HepG2 (cell line): ENCODE results near the gene CYSTM1. TPM values are rescaled to one million over a fixed set of nuclear protein-coding genes. Genes with fewer than 3 reads are reported as not detected.

ENCODE experiments used
- ATAC-seq: fragments of 200-7000 bp; cut with Tn5 transposase; 3 replicates; pipeline ENCODE4 v1.9.1; 2020; ENCODE audit warnings: mild to moderate bottlenecking, moderate library complexity
- BruUV-seq: library from RNA; stranded (reverse); fragments of 400-500 nt; replicated peaks from 2 replicates; lab custom pipeline; 2021; lab: Mats Ljungman, UMichigan
- CTCF ChIA-PET: fragments of 300-600 bp; formaldehyde crosslinking; extraction: SDS; loops from one replicate; lab custom pipeline; 2021; ENCODE audit warnings: low total read pairs, inconsistent platforms, low intra/inter-chr PET ratio; lab: Yijun Ruan, JAX
- POLR2A ChIA-PET: fragments of 350-600 bp; sonication (Branson Sonifier 250); formaldehyde crosslinking; loops from one replicate; lab custom pipeline; 2020; ENCODE audit warnings: antibody characterized with exemption, inconsistent platforms; lab: Yijun Ruan, JAX
- DNase-seq: peaks from one replicate; pipeline ENCODE4 v3.0.0-alpha.2; 2015; ENCODE audit warnings: low spot score
- FAIRE-seq: peaks from 3 replicates; lab custom pipeline; 2011; peaks lifted over from hg19 to GRCh38; lab: Jason Lieb, UNC
- H2AFZ ChIP-seq: one replicate; pipeline ENCODE4 v1.6.1; 2011; ENCODE audit warnings: low read length, inconsistent platforms
- H3K27ac ChIP-seq: fragments of 300-600 bp; 3 replicates; pipeline ENCODE4 v1.8.0; 2011; ENCODE audit warnings: mixed run types, mild to moderate bottlenecking, mixed read lengths, low read length, inconsistent platforms; ENCODE audit not compliant: insufficient read depth; ENCODE audit errors: extremely low read length
- H3K27me3 ChIP-seq, 2 experiments: fragments of 200-600 bp in 1 of 2; 2 replicates in 1 of 2; 3 replicates in 1 of 2; pipeline versions ENCODE4 v1.6.0 to v1.8.0; 2011; ENCODE audit warnings: low read length in 2 of 2, mild to moderate bottlenecking in 2 of 2, moderate library complexity in 2 of 2, inconsistent platforms in 1 of 2; ENCODE audit not compliant: insufficient read depth in 2 of 2, control insufficient read depth in 1 of 2
- H3K36me3 ChIP-seq, 2 experiments: fragments of 200-600 bp in 1 of 2; replicated peaks in 1 of 2; 2 replicates in 1 of 2; 3 replicates in 1 of 2; pipeline versions ENCODE4 v1.5.1 to v1.8.0; 2011; ENCODE audit warnings: low read length in 2 of 2, inconsistent platforms in 1 of 2; ENCODE audit not compliant: insufficient read depth in 2 of 2, control insufficient read depth in 1 of 2
- H3K4me1 ChIP-seq: 2 replicates; pipeline ENCODE4 v1.5.1; 2012; ENCODE audit warnings: low read length, inconsistent platforms; ENCODE audit not compliant: insufficient read depth
- H3K4me2 ChIP-seq: 2 replicates; pipeline ENCODE4 v1.6.0; 2011; ENCODE audit warnings: low read depth, low read length, inconsistent platforms
- H3K4me3 ChIP-seq, 3 experiments: fragments of 200-600 bp in 1 of 3; sonication (generic), shearing (Covaris generic) in 1 of 3; replicated peaks in 1 of 3; 2 replicates each; pipeline ENCODE4 v1.5.1; 2011 to 2016; ENCODE audit warnings: low read length in 3 of 3, inconsistent platforms in 2 of 3, low read depth in 2 of 3, mild to moderate bottlenecking in 2 of 3, control low read depth in 1 of 3, mixed read lengths in 1 of 3; ENCODE audit not compliant: insufficient read depth in 1 of 3
- H3K79me2 ChIP-seq: one replicate; pipeline ENCODE4 v1.6.1; 2011; ENCODE audit warnings: low read length, inconsistent platforms; ENCODE audit not compliant: insufficient read depth
- H3K9ac ChIP-seq: 2 replicates; pipeline ENCODE4 v1.6.0; 2011; ENCODE audit warnings: mild to moderate bottlenecking, low read depth, low read length, inconsistent platforms; ENCODE audit not compliant: insufficient read depth
- H3K9me3 ChIP-seq: 2 replicates; pipeline ENCODE4 v1.5.1; 2012; ENCODE audit warnings: mild to moderate bottlenecking, low read length
- H4K20me1 ChIP-seq: 2 replicates; pipeline ENCODE4 v1.6.0; 2011; ENCODE audit warnings: inconsistent platforms, mild to moderate bottlenecking, low read length, moderate library complexity; ENCODE audit not compliant: insufficient read depth
- ARID3A ChIP-seq: IDR thresholded peaks from 2 replicates; pipeline ENCODE4 v1.6.1; 2012; ENCODE audit warnings: low read depth, low read length, improper control_type of control experiment
- KDM3A ChIP-seq: IDR thresholded peaks from 2 replicates; pipeline ENCODE4 v1.6.1; 2018; ENCODE audit warnings: low read depth, missing compliant biosample characterization
- MYC ChIP-seq: sonication (generic); formaldehyde crosslinking; IDR thresholded peaks from 2 replicates; pipeline ENCODE4 v1.9.0; 2021; ENCODE audit warnings: missing genetic modification reagents, borderline replicate concordance
- NCOA2 ChIP-seq: sonication (generic); formaldehyde crosslinking; IDR thresholded peaks from 2 replicates; pipeline ENCODE4 v1.8.0; 2022; ENCODE audit warnings: inconsistent platforms
- NR1H2 ChIP-seq: sonication (generic); formaldehyde crosslinking; IDR thresholded peaks from 2 replicates; pipeline ENCODE4 v1.8.1; 2022; ENCODE audit warnings: low read depth, missing genetic modification reagents, borderline replicate concordance
- ZNF780A ChIP-seq: sonication (generic); formaldehyde crosslinking; IDR thresholded peaks from 2 replicates; pipeline ENCODE4 v1.8.0; 2022; ENCODE audit warnings: mild to moderate bottlenecking, missing genetic modification reagents, moderate library complexity
- ZNF800 ChIP-seq: sonication (generic); formaldehyde crosslinking; IDR thresholded peaks from 2 replicates; pipeline ENCODE4 v1.4.0; 2020; ENCODE audit warnings: missing genetic modification reagents
- ZNF879 ChIP-seq: sonication (generic); formaldehyde crosslinking; IDR thresholded peaks from 2 replicates; pipeline ENCODE4 v1.8.1; 2023; ENCODE audit warnings: missing genetic modification reagents
- ZUFSP ChIP-seq: sonication (generic); formaldehyde crosslinking; IDR thresholded peaks from 2 replicates; pipeline ENCODE4 v1.9.0; 2021; ENCODE audit warnings: missing genetic modification reagents, mild to moderate bottlenecking, borderline replicate concordance
- WGBS: methylation state at CpG from one replicate; pipeline ENCODE4 v1.1.6; 2017; ENCODE audit warnings: low lambda C conversion rate; 5-methylcytosine and 5-hydroxymethylcytosine counted together
- in situ Hi-C: cut with HindIII; loops from 2 replicates; pipeline ENCODE4 v1.10.0; 2017; ENCODE audit warnings: low pct_unique_long_range_greater_than_20kb; ENCODE audit not compliant: extremely low pct_ligation_motif_present
- intact Hi-C: fragments of 100-400 bp; cut with micrococcal nuclease; formaldehyde crosslinking; loops from one replicate; pipeline ENCODE4 v1.10.0; 2022; ENCODE audit not compliant: unreplicated experiment
- polyA plus RNA-seq, 8 experiments: library from polyadenylated mRNA; depleted of rRNA in 3 of 8; stranded (reverse) in 7 of 8; unstranded in 1 of 8; fragments of >200 nt; fragmentation: Illumina TruSeq in 4 of 8; extraction: Trizol in 4 of 8; gene quantifications; 2 replicates each; pipeline versions ENCODE4 v1.2.1 to v1.2.3, GENCODE V29; 2011 to 2016; ENCODE audit warnings: low read depth in 4 of 8, missing spikeins in 1 of 8, mixed read lengths in 1 of 8; ENCODE audit not compliant: insufficient read depth in 1 of 8
- total RNA-seq, 5 experiments: library from RNA; depleted of rRNA; stranded (reverse); fragments of >200 nt; fragmentation: Illumina TruSeq; extraction: Trizol; gene quantifications; 2 replicates each; pipeline ENCODE4 v1.2.3, GENCODE V29; 2016; ENCODE audit warnings: low read depth in 1 of 5
- TF ChIP-seq, protein P1 (sequence below): sonication (generic); formaldehyde crosslinking; IDR thresholded peaks from 2 replicates; pipeline ENCODE4 v1.4.0; 2020; ENCODE audit warnings: mild to moderate bottlenecking, missing genetic modification reagents
- TF ChIP-seq, protein P2 (sequence below): sonication (generic); formaldehyde crosslinking; IDR thresholded peaks from 2 replicates; pipeline ENCODE4 v1.5.0; 2020; ENCODE audit warnings: missing genetic modification reagents, mild to moderate bottlenecking, borderline replicate concordance

CYSTM1 gene
- total and polyA plus RNA-seq, 2 of the 13 experiments (the other 11 are each of a cell fraction or from before 2014, with no cell fraction given) = 40.0 to 73.4 TPM

DNA sequence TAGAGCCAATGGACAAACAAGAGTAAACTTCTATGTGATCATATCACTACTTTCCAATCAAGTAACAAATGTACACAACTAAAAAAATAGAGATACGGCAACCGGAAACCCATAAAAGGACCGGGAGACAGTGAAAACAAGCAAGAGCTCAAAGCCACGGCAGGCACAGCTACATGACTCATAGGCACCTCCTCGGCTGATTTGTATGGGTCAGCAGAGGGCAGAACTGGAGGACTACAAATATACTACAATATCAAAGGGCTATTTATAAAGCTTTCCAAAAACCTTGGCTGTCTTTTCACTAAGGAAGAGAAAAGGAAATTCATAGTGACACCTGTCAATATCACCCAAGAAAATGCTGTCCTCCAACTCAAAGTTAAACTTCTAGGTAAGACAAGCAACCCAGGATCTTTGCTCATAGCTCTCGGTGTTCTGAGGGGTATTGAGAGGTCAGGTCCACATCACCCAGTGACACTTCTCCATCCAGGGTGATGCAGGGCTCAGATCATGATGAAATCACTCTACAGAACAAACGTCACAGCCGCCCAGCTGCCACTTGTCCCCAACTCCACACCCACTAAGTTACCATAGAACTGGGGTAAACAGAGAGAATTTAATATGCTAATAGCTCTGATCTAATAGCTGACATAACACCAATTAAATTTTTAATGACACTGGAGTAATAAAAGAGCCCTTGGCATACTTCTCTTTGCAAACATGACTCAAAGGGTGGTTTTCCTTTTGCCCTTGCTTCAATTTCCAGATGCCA lies 86.6 kb downstream of the CYSTM1 start:
- ChIA-PET POLR2A (interaction anchor here (0.7 to 2.9 kb wide), 6 partner anchors 21 to 97 kb away, joined by 3 to 14 read pairs (median 4); partner anchors contain the start of genes HBEGF and PFDN1), CTCF (no interaction called here)
- Histone ChIP-seq H3K27ac (peak overlapping the region; percentile 41), H3K9me3 (no peaks in the 10 kb centered on the region), H3K4me2 (peak overlapping the region; percentile 59), H3K79me2 (peaks cover 46% of the 10 kb centered on the region), H3K4me1 (peaks cover 37% of the 10 kb centered on the region), H3K4me3 (peak overlapping the region in 1 of 3 experiments; percentile 11; a peak in 1 of 6 replicates), H3K36me3 (peaks cover 5 to 13% of the 10 kb centered on the region in 2 experiments; a peak in 4 of 5 replicates), H3K27me3 (no peaks in the 10 kb centered on the region), H4K20me1 (peaks cover 2% of the 10 kb centered on the region; the same call in 1 of the 2 replicates), H2AFZ (no peak overlapping the region), H3K9ac (no peak overlapping the region)
- peak; percentile 56 for FAIRE-seq
- peak; percentile 97 for ATAC-seq
- peak; percentile 85 for DNase-seq
- in situ Hi-C loops = no loop called here
- 14% methylated on average over 8 of the region's 8 CpGs for WGBS
- no TSS peak for BruUV-seq
- intact Hi-C loops = loop anchor here (5.0 kb wide), 2 partner anchors 41 to 86 kb away; partner anchors contain the start of genes HBEGF and PFDN1
- TF ChIP-seq NR1H2 (no peak), ZUFSP (CRISPR knock-in tag) (no peak), NCOA2 (CRISPR knock-in tag) (no peak), ZNF800 (CRISPR knock-in tag) (no peak), ARID3A (0 out of 2 replicates have a peak, but pooled peaks have one; percentile 48), KDM3A (CRISPR knock-in tag) (no peak), ZNF780A (CRISPR knock-in tag) (no peak), ZNF879 (no peak), MYC (CRISPR knock-in tag) (no peak)
- TF ChIP-seq, protein P1, sequence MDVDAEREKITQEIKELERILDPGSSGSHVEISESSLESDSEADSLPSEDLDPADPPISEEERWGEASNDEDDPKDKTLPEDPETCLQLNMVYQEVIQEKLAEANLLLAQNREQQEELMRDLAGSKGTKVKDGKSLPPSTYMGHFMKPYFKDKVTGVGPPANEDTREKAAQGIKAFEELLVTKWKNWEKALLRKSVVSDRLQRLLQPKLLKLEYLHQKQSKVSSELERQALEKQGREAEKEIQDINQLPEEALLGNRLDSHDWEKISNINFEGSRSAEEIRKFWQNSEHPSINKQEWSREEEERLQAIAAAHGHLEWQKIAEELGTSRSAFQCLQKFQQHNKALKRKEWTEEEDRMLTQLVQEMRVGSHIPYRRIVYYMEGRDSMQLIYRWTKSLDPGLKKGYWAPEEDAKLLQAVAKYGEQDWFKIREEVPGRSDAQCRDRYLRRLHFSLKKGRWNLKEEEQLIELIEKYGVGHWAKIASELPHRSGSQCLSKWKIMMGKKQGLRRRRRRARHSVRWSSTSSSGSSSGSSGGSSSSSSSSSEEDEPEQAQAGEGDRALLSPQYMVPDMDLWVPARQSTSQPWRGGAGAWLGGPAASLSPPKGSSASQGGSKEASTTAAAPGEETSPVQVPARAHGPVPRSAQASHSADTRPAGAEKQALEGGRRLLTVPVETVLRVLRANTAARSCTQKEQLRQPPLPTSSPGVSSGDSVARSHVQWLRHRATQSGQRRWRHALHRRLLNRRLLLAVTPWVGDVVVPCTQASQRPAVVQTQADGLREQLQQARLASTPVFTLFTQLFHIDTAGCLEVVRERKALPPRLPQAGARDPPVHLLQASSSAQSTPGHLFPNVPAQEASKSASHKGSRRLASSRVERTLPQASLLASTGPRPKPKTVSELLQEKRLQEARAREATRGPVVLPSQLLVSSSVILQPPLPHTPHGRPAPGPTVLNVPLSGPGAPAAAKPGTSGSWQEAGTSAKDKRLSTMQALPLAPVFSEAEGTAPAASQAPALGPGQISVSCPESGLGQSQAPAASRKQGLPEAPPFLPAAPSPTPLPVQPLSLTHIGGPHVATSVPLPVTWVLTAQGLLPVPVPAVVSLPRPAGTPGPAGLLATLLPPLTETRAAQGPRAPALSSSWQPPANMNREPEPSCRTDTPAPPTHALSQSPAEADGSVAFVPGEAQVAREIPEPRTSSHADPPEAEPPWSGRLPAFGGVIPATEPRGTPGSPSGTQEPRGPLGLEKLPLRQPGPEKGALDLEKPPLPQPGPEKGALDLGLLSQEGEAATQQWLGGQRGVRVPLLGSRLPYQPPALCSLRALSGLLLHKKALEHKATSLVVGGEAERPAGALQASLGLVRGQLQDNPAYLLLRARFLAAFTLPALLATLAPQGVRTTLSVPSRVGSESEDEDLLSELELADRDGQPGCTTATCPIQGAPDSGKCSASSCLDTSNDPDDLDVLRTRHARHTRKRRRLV (CRISPR knock-in tag) = no peak
- TF ChIP-seq, protein P2, sequence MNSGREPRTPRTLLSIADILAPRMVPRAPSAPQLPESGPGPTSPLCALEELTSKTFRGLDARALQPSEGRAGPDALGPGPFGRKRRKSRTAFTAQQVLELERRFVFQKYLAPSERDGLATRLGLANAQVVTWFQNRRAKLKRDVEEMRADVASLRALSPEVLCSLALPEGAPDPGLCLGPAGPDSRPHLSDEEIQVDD (CRISPR knock-in tag) = no peak
